Upper lobe of left lung (tissue), 6 donors: ENCODE results near the gene PPP1R8. TPM values are rescaled to one million over a fixed set of nuclear protein-coding genes. Genes with fewer than 3 reads are reported as not detected.

ENCODE experiments used
- ATAC-seq, 2 donors: fragments of 200-7000 bp; cut with Tn5 transposase; one replicate each; pipeline ENCODE4 v1.9.1; 2022; ENCODE audit warnings: mild to moderate bottlenecking in 2 of 2, moderate library complexity in 2 of 2; ENCODE audit not compliant: low FRiP score in 2 of 2
- DNase-seq, 2 donors: peaks; one replicate each; pipeline ENCODE4 v3.0.0-alpha.2; 2019 to 2020
- H3K27ac ChIP-seq, 4 donors: fragments of 200-600 bp; sonication (generic); one replicate each; pipeline ENCODE4 v1.5.1; 2016 to 2019
- H3K27me3 ChIP-seq, 4 donors: fragments of 200-600 bp; sonication (generic); one replicate each; pipeline ENCODE4 v1.5.1; 2017 to 2019
- H3K36me3 ChIP-seq, 4 donors: fragments of 200-600 bp; sonication (generic); one replicate each; pipeline ENCODE4 v1.5.1; 2016 to 2019
- H3K4me1 ChIP-seq, 4 donors: fragments of 200-600 bp; sonication (generic); one replicate each; pipeline ENCODE4 v1.5.1; 2018 to 2019
- H3K4me3 ChIP-seq, 4 donors: fragments of 200-600 bp; sonication (generic); one replicate each; pipeline ENCODE4 v1.5.1; 2017 to 2019; ENCODE audit warnings: mild to moderate bottlenecking in 2 of 4, moderate library complexity in 1 of 4
- H3K9me3 ChIP-seq, 4 donors: fragments of 200-600 bp; sonication (generic); one replicate each; pipeline ENCODE4 v1.5.1; 2018 to 2019
- EP300 ChIP-seq, 4 donors: sonication (generic); formaldehyde crosslinking; IDR thresholded peaks; one replicate each; pipeline ENCODE4 v1.5.1; 2017; ENCODE audit warnings: antibody characterized with exemption in 4 of 4, control low read depth in 2 of 4
- POLR2A ChIP-seq, 4 donors: fragments of 450-650 bp; IDR thresholded peaks; one replicate each; pipeline ENCODE4 v1.5.1; 2016 to 2017; ENCODE audit warnings: antibody characterized with exemption in 4 of 4, mild to moderate bottlenecking in 2 of 4
- POLR2AphosphoS5 ChIP-seq, 2 donors: sonication (generic); formaldehyde crosslinking; IDR thresholded peaks; one replicate each; pipeline ENCODE4 v1.5.1; 2017; ENCODE audit warnings: antibody characterized with exemption in 2 of 2
- WGBS, 2 donors: methylation state at CpG; one replicate each; pipeline ENCODE4 v1.1.5; 2017 to 2018; 5-methylcytosine and 5-hydroxymethylcytosine counted together
- total RNA-seq, 6 donors: library from RNA; depleted of rRNA in 4 of 6; stranded (reverse); fragments of >200 nt in 4 of 6; gene quantifications; one replicate each; pipeline versions ENCODE4 v1.1.0 to v1.2.1, GENCODE V29; 2016 to 2021
- TF ChIP-seq, protein P1 (sequence below), 6 experiments: fragments of 450-650 bp in 4 of 6; fragments of 200-600 bp in 2 of 6; sonication (generic) in 2 of 6; IDR thresholded peaks; one replicate each; pipeline ENCODE4 v1.5.1; 2016 to 2019; ENCODE audit warnings: antibody characterized with exemption in 6 of 6
- donor health status: DM: no; HTN: no; CAD: no; lungs with moderate emphysema.
- donor health status: DM: no; HTN: yes; CAD: no; lungs with severe emphysema.

The PPP1R8 gene
- total RNA-seq, 6 donors from 2014 or later, result 12.7 to 36.0 (median 29.9) TPM

DNA sequence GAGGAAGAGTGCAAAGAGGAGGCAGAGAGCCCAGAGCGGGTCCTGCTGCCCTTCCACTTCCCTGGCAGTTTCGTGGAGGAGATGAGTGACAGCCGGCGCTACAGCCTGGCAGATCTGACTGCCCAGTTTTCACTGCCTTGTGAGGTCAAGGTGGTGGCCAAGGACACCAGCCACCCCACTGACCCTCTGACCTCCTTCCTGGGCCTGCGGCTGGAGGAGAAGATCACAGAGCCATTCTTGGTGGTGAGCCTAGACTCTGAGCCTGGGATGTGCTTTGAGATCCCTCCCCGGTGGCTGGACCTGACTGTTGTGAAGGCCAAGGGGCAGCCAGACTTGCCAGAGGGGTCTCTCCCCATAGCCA lies 51.9 kb downstream of the PPP1R8 start:
- peak in 1 of 4 donors; percentile 12 for TF ChIP-seq POLR2A (IDR thresholded peaks at IDR 0.05)
- TF ChIP-seq, protein P1, sequence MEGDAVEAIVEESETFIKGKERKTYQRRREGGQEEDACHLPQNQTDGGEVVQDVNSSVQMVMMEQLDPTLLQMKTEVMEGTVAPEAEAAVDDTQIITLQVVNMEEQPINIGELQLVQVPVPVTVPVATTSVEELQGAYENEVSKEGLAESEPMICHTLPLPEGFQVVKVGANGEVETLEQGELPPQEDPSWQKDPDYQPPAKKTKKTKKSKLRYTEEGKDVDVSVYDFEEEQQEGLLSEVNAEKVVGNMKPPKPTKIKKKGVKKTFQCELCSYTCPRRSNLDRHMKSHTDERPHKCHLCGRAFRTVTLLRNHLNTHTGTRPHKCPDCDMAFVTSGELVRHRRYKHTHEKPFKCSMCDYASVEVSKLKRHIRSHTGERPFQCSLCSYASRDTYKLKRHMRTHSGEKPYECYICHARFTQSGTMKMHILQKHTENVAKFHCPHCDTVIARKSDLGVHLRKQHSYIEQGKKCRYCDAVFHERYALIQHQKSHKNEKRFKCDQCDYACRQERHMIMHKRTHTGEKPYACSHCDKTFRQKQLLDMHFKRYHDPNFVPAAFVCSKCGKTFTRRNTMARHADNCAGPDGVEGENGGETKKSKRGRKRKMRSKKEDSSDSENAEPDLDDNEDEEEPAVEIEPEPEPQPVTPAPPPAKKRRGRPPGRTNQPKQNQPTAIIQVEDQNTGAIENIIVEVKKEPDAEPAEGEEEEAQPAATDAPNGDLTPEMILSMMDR (IDR thresholded peaks at IDR 0.05), result no peak
- H3K27me3 ChIP-seq, result no peaks in the 10 kb centered on the region
- ATAC-seq (no peak), DNase-seq (no peak)
- H3K9me3 ChIP-seq, result no peaks in the 10 kb centered on the region
- H3K27ac ChIP-seq, result peak overlapping the region in 3 of 4 donors; percentile 83 to 90 (median 89)
- H3K36me3 ChIP-seq, result peaks cover 2 to 39% (median 25%) of the 10 kb centered on the region in 4 donors
- 91 to 100% methylated on average over 4 to 6 of the region's 6 CpGs for WGBS, 2 donors
- peaks cover 0 to 34% (median 23%) of the 10 kb centered on the region in 4 donors for H3K4me1 ChIP-seq
- H3K4me3 ChIP-seq, result no peak overlapping the region

- ATAC-seq (no peak), DNase-seq (peak in 1 of 2 donors; percentile 43)
- Histone ChIP-seq H3K9me3 (no peaks in the 10 kb centered on the region), H3K36me3 (peaks cover 2 to 40% (median 25%) of the 10 kb centered on the region in 4 donors), H3K27ac (peak overlapping the region; percentile 83 to 90 (median 88)), H3K4me1 (peaks cover 0 to 36% (median 25%) of the 10 kb centered on the region in 4 donors), H3K4me3 (no peak overlapping the region), H3K27me3 (no peaks in the 10 kb centered on the region)
- TF ChIP-seq, protein P1 (IDR thresholded peaks at IDR 0.05), result no peak
- peak in 1 of 2 donors; percentile 7 for TF ChIP-seq POLR2AphosphoS5 (IDR thresholded peaks at IDR 0.05)
- TF ChIP-seq POLR2A (IDR thresholded peaks at IDR 0.05), result peak in 1 of 4 donors; percentile 8
- WGBS, 2 donors, result 86 to 93% methylated on average over 11 to 13 of the region's 13 CpGs
Measured at GRCh38 chr1:27883536-27883935, 53.0 kb downstream of the PPP1R8 start.

- peaks cover 0 to 37% (median 23%) of the 10 kb centered on the region in 4 donors for H3K4me1 ChIP-seq
- WGBS, 2 donors, result 73 to 81% methylated on average over 22 to 24 of the region's 24 CpGs
Measured at GRCh38 chr1:27884006-27884954, 53.7 kb downstream of the PPP1R8 start.

GRCh38 chr1:27885114-27885528 lies 54.5 kb downstream of the PPP1R8 start:
- 49 to 84% methylated on average over 7 to 8 of the region's 8 CpGs for WGBS, 2 donors
- peak overlapping the region in 1 of 4 donors; percentile 3 for H3K4me3 ChIP-seq
- peaks cover 2 to 48% (median 29%) of the 10 kb centered on the region in 4 donors for H3K36me3 ChIP-seq
- H3K9me3 ChIP-seq, result no peaks in the 10 kb centered on the region
- H3K4me1 ChIP-seq, result peaks cover 0 to 45% (median 23%) of the 10 kb centered on the region in 4 donors
- TF ChIP-seq EP300 (IDR thresholded peaks at IDR 0.05), result no peak
- peak in 1 of 2 donors; percentile 55 for TF ChIP-seq POLR2AphosphoS5 (IDR thresholded peaks at IDR 0.05)
- ATAC-seq, result peak; percentile 35 to 76
- peak in 1 of 2 donors; percentile 55 for DNase-seq
- H3K27ac ChIP-seq, result peak overlapping the region; percentile 83 to 90 (median 88)
- H3K27me3 ChIP-seq, result no peaks in the 10 kb centered on the region

More at GRCh38 chr1:27884006-27884954, 53.7 kb downstream of the PPP1R8 start:
- Histone ChIP-seq H3K9me3 (no peaks in the 10 kb centered on the region), H3K27ac (peak overlapping the region; percentile 83 to 90 (median 88)), H3K36me3 (peaks cover 2 to 44% (median 28%) of the 10 kb centered on the region in 4 donors), H3K4me3 (no peak overlapping the region), H3K27me3 (no peaks in the 10 kb centered on the region)
- ATAC-seq (peak in 1 of 2 donors; percentile 45), DNase-seq (no peak)
- peak in 1 of 4 donors; percentile 35 for TF ChIP-seq POLR2A (IDR thresholded peaks at IDR 0.05)
- TF ChIP-seq EP300 (IDR thresholded peaks at IDR 0.05), result peak in 1 of 4 donors; percentile 5
- TF ChIP-seq, protein P1 (IDR thresholded peaks at IDR 0.05), result no peak

GRCh38 chr1:27885621-27886352 lies 55.2 kb downstream of the PPP1R8 start:
- peak in 1 of 2 donors; percentile 48 for DNase-seq
- ATAC-seq, result peak; percentile 61 to 75

More at GRCh38 chr1:27885621-27886352, 55.2 kb downstream of the PPP1R8 start:
- Histone ChIP-seq H3K27ac (peak overlapping the region; percentile 83 to 90 (median 88)), H3K4me1 (peaks cover 0 to 51% (median 23%) of the 10 kb centered on the region in 4 donors), H3K9me3 (no peaks in the 10 kb centered on the region), H3K36me3 (peaks cover 2 to 48% (median 31%) of the 10 kb centered on the region in 4 donors), H3K27me3 (no peaks in the 10 kb centered on the region), H3K4me3 (no peak overlapping the region)
- WGBS, 2 donors, result 58 to 79% methylated on average over 9 to 15 of the region's 15 CpGs
- TF ChIP-seq, protein P1 (IDR thresholded peaks at IDR 0.05), result no peak
- no peak for TF ChIP-seq POLR2A (IDR thresholded peaks at IDR 0.05)
- TF ChIP-seq EP300 (IDR thresholded peaks at IDR 0.05), result peak in 2 of 4 donors; percentile 48 to 63
- TF ChIP-seq POLR2AphosphoS5 (IDR thresholded peaks at IDR 0.05), result peak; percentile 28 to 87
